Coronary artery (tissue), 2 donors: ENCODE results near the gene PRKCI.

Source experiments
- DNase-seq: peaks from one replicate; pipeline ENCODE4 v3.0.0-alpha.2; 2017; ENCODE audit warnings: low spot score
- H3K27ac ChIP-seq, 2 donors: fragments of 200-600 bp; sonication (generic); one replicate each; pipeline ENCODE4 v1.5.1; 2016 to 2019
- H3K4me3 ChIP-seq: fragments of 200-600 bp; sonication (generic); 2 replicates; pipeline ENCODE4 v1.5.1; 2016; ENCODE audit warnings: mild to moderate bottlenecking, moderate library complexity
- CTCF ChIP-seq: fragments of 200-600 bp; sonication (generic); IDR thresholded peaks from one replicate; pipeline ENCODE4 v1.5.1; 2019; ENCODE audit warnings: antibody characterized with exemption

Gene PRKCI

GRCh38 chr3:170350515-170351413 lies 128.5 kb downstream of the PRKCI start:
- no peak for TF ChIP-seq CTCF
- DNase-seq: no peak
- no peak overlapping the region for H3K4me3 ChIP-seq
- H3K27ac ChIP-seq: no peak overlapping the region

DNA sequence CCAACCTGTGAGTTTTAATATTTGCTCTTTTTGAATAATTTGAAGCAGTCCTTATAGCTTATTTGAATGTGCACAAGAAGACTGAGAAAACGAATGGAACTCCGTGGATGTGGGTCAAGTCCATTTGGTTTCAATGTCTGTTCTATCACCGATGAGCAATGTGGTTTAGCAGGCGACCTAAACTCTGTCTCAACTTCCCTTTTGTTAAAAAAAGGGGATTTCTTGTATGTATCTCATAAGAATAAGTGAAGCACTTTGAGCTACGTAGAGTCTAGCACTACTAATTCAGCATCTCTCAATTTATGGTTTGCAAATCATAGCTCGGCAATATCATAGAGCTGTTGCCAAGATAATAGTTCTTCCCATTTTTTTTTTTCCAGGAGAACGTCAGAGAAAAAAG lies 130.7 kb downstream of the PRKCI start:
- no peak overlapping the region for H3K4me3 ChIP-seq
- no peak overlapping the region for H3K27ac ChIP-seq
- TF ChIP-seq CTCF: no peak
- no peak for DNase-seq

GRCh38 chr3:170353485-170353884 lies 131.3 kb downstream of the PRKCI start:
- no peak for DNase-seq
- Histone ChIP-seq H3K4me3 (no peak overlapping the region), H3K27ac (no peak overlapping the region)
- no peak for TF ChIP-seq CTCF

GRCh38 chr3:170354760-170355159 lies 132.5 kb downstream of the PRKCI start:
- no peak for DNase-seq

More at GRCh38 chr3:170354760-170355159, 132.5 kb downstream of the PRKCI start:
- Histone ChIP-seq H3K4me3 (no peak overlapping the region), H3K27ac (no peak overlapping the region)
- no peak for TF ChIP-seq CTCF
